Neural progenitor cell (in vitro differentiated cells): Measurements from ENCODE around the gene MASP2. TPM values are rescaled to one million over a fixed set of nuclear protein-coding genes. Genes with fewer than 3 reads are reported as not detected.

Experiments used
- DNase-seq: peaks from one replicate; pipeline ENCODE4 v3.0.0-alpha.2; 2016; ENCODE audit warnings: low spot score
- H2AFZ ChIP-seq: fragments of 200-600 bp; sonication (generic); replicated peaks from 2 replicates; pipeline ENCODE4 v1.6.1; 2016; ENCODE audit warnings: antibody characterized with exemption
- H3F3A ChIP-seq: fragments of 200-600 bp; sonication (generic); 2 replicates; pipeline ENCODE4 v1.6.1; 2016; ENCODE audit warnings: antibody characterized with exemption, low read depth
- H3K27ac ChIP-seq: fragments of 200-600 bp; sonication (generic); 2 replicates; pipeline ENCODE4 v1.5.1; 2016; ENCODE audit warnings: mild to moderate bottlenecking
- H3K27me3 ChIP-seq: fragments of 200-600 bp; sonication (generic); 2 replicates; pipeline ENCODE4 v1.6.1; 2016; ENCODE audit warnings: mild to moderate bottlenecking, moderate library complexity
- H3K36me3 ChIP-seq: fragments of 200-600 bp; sonication (generic); 2 replicates; pipeline ENCODE4 v1.5.1; 2016
- H3K4me1 ChIP-seq: fragments of 200-600 bp; sonication (generic); 2 replicates; pipeline ENCODE4 v1.6.1; 2016; ENCODE audit warnings: mixed run types
- H3K4me2 ChIP-seq: fragments of 200-600 bp; sonication (generic); 2 replicates; pipeline ENCODE4 v1.6.1; 2016
- H3K4me3 ChIP-seq: fragments of 200-600 bp; sonication (generic); 2 replicates; pipeline ENCODE4 v1.5.1; 2016
- H3K79me2 ChIP-seq: fragments of 200-600 bp; sonication (generic); 2 replicates; pipeline ENCODE4 v1.6.1; 2016; ENCODE audit warnings: low read depth
- H3K9ac ChIP-seq: fragments of 200-600 bp; sonication (generic); 2 replicates; pipeline ENCODE4 v1.6.1; 2016
- H3K9me3 ChIP-seq: fragments of 200-600 bp; sonication (generic); 2 replicates; pipeline ENCODE4 v1.5.1; 2016; ENCODE audit warnings: low read depth
- H4K20me1 ChIP-seq: fragments of 200-600 bp; sonication (generic); 2 replicates; pipeline ENCODE4 v1.6.1; 2016; ENCODE audit warnings: low read depth
- H3K27ac Mint-ChIP-seq: 3 replicates; pipeline ENCODE4 v1.8.0; 2021; ENCODE audit warnings: mixed read lengths
- H3K27me3 Mint-ChIP-seq: 2 replicates; pipeline ENCODE4 v1.8.0; 2022; ENCODE audit warnings: low read depth, mild to moderate bottlenecking, inconsistent platforms, moderate library complexity, mixed read lengths; ENCODE audit not compliant: insufficient read depth
- H3K36me3 Mint-ChIP-seq: 3 replicates; pipeline ENCODE4 v1.8.0; 2021; ENCODE audit warnings: mixed read lengths
- H3K4me1 Mint-ChIP-seq: 3 replicates; pipeline ENCODE4 v1.8.0; 2021; ENCODE audit warnings: mixed read lengths
- H3K4me3 Mint-ChIP-seq: 3 replicates; pipeline ENCODE4 v1.8.0; 2021; ENCODE audit warnings: mild to moderate bottlenecking, moderate library complexity, mixed read lengths
- H3K9me3 Mint-ChIP-seq: 3 replicates; pipeline ENCODE4 v1.8.0; 2020; ENCODE audit warnings: mixed read lengths
- EZH2 ChIP-seq: fragments of 200-600 bp; sonication (generic); IDR thresholded peaks from 2 replicates; pipeline ENCODE4 v1.6.1; 2017; ENCODE audit warnings: antibody characterized with exemption, mild to moderate bottlenecking, moderate library complexity
- EZH2phosphoT487 ChIP-seq: fragments of 200-600 bp; sonication (generic); IDR thresholded peaks from 2 replicates; pipeline ENCODE4 v1.6.1; 2017; ENCODE audit warnings: antibody characterized with exemption
- total RNA-seq: library from RNA; depleted of rRNA; stranded (reverse); fragments of >200 nt; gene quantifications from 2 replicates; pipeline ENCODE4 v1.2.3, GENCODE V29; 2015; ENCODE audit warnings: low replicate concordance
- TF ChIP-seq, protein P1 (sequence below): fragments of 200-600 bp; sonication (generic); IDR thresholded peaks from 2 replicates; pipeline ENCODE4 v1.5.1; 2017; ENCODE audit warnings: antibody characterized with exemption, mild to moderate bottlenecking

Gene MASP2
- total RNA-seq, 1 donor from 2014 or later: not detected

DNA sequence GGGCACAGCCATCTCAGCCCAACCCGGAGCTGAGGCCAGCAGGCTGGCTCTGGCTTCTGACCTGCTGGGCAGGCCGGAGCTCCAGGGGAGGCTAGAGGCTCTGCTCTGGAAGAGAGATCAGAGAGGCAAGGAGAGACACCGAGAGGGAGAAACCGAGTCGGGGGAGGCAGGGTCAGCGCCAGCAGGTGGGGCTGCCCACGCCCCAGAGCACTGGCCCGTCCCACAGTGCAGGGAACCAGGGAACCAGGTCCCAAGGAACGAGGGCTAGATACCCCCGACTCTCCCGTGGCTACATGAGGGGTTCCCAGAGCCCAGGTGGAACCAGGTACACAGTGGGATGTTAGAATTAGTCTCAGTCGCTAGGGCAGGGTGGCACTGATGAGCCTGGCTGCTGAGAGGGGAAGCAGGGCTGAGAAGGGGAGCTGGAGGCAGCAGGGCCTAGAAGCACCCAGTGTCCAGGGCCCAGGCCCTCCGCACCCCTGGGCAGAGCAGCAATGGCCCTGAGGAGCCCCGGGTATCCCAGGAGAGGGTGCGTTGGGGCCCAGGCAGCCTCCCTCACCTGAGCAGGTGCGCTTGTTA is 2.1 kb downstream of the MASP2 start:
- Mint-ChIP-seq H3K36me3 (no peaks in the 10 kb centered on the region), H3K4me1 (peaks cover 4% of the 10 kb centered on the region), H3K4me3 (peak overlapping the region; percentile 72), H3K27ac (no peak overlapping the region), H3K27me3 (peaks cover 2% of the 10 kb centered on the region), H3K9me3 (no peaks in the 10 kb centered on the region)
- Histone ChIP-seq H3K27me3 (no peaks in the 10 kb centered on the region), H3K27ac (no peak overlapping the region), H3K36me3 (no peaks in the 10 kb centered on the region), H3K4me3 (no peak overlapping the region), H3K4me2 (no peak overlapping the region), H2AFZ (no peak overlapping the region), H3K9me3 (no peaks in the 10 kb centered on the region), H3F3A (no peaks in the 10 kb centered on the region), H4K20me1 (no peaks in the 10 kb centered on the region), H3K4me1 (no peaks in the 10 kb centered on the region), H3K9ac (no peak overlapping the region), H3K79me2 (no peaks in the 10 kb centered on the region)
- DNase-seq: no peak
- TF ChIP-seq EZH2: no peak
- no peak for TF ChIP-seq EZH2phosphoT487
- TF ChIP-seq, protein P1, sequence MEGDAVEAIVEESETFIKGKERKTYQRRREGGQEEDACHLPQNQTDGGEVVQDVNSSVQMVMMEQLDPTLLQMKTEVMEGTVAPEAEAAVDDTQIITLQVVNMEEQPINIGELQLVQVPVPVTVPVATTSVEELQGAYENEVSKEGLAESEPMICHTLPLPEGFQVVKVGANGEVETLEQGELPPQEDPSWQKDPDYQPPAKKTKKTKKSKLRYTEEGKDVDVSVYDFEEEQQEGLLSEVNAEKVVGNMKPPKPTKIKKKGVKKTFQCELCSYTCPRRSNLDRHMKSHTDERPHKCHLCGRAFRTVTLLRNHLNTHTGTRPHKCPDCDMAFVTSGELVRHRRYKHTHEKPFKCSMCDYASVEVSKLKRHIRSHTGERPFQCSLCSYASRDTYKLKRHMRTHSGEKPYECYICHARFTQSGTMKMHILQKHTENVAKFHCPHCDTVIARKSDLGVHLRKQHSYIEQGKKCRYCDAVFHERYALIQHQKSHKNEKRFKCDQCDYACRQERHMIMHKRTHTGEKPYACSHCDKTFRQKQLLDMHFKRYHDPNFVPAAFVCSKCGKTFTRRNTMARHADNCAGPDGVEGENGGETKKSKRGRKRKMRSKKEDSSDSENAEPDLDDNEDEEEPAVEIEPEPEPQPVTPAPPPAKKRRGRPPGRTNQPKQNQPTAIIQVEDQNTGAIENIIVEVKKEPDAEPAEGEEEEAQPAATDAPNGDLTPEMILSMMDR: no peak

DNA sequence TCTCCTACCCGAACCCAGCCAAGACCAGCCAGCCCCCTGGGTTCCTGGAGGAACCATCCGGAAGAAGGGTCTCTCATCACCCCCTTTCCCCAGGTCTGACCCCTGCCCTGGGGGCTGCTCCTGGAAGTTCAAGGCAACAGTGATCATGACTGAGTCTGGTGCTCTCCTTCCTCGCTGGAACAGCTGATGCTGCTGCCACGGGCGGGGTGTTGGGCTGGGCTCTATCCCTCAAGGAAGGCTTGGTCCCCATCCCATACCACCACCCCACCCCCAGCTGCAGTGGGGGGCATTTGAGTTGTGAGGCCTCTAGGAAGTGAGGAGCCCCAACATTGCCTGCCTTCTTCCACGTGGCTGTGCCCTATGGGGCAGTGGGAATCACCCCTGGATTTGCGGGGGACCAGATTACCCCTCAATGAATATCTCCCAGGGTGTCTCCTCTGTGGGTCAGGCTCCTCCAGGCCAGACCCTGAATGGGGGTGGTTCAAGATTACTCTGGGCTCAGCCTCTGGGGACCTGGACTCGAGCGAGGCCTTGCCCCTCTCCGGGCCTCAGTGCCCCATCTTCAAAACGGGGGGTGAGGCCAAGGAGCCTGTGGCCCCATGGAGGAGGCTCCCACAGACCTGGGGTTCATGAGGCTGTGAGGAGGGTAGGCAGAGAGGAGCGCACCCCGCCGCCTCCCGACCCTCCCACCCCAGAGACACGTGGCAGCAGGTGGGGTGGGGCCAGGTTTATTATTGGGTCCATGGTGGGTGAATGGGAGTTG is 2.8 kb downstream of the MASP2 start:
- H3K79me2 ChIP-seq: no peaks in the 10 kb centered on the region
- no peak overlapping the region for H3K27ac ChIP-seq
- H3K4me2 ChIP-seq: no peak overlapping the region
- H3F3A ChIP-seq: no peaks in the 10 kb centered on the region
- no peaks in the 10 kb centered on the region for H3K4me1 ChIP-seq
- peak overlapping the region; percentile 72 for H3K4me3 Mint-ChIP-seq
- TF ChIP-seq, protein P1: no peak
- no peak for TF ChIP-seq EZH2phosphoT487
- no peak for TF ChIP-seq EZH2
- no peak overlapping the region for H2AFZ ChIP-seq
- H3K4me1 Mint-ChIP-seq: peaks cover 4% of the 10 kb centered on the region
- H3K27ac Mint-ChIP-seq: no peak overlapping the region
- H3K4me3 ChIP-seq: no peak overlapping the region
- no peaks in the 10 kb centered on the region for H3K9me3 Mint-ChIP-seq
- H3K9ac ChIP-seq: no peak overlapping the region
- H3K27me3 ChIP-seq: no peaks in the 10 kb centered on the region
- H4K20me1 ChIP-seq: no peaks in the 10 kb centered on the region
- H3K9me3 ChIP-seq: no peaks in the 10 kb centered on the region
- no peaks in the 10 kb centered on the region for H3K36me3 Mint-ChIP-seq
- peaks cover 2% of the 10 kb centered on the region for H3K27me3 Mint-ChIP-seq
- no peaks in the 10 kb centered on the region for H3K36me3 ChIP-seq
- DNase-seq: no peak

- TF ChIP-seq EZH2phosphoT487: no peak
- TF ChIP-seq, protein P1: no peak
- Histone ChIP-seq H3K36me3 (no peaks in the 10 kb centered on the region), H3F3A (no peaks in the 10 kb centered on the region), H3K4me1 (no peaks in the 10 kb centered on the region), H3K4me2 (no peak overlapping the region), H3K9me3 (no peaks in the 10 kb centered on the region), H3K27ac (no peak overlapping the region), H3K4me3 (no peak overlapping the region), H3K79me2 (no peaks in the 10 kb centered on the region), H3K27me3 (no peaks in the 10 kb centered on the region), H4K20me1 (no peaks in the 10 kb centered on the region), H2AFZ (no peak overlapping the region), H3K9ac (no peak overlapping the region)
- Mint-ChIP-seq H3K27me3 (peaks cover 2% of the 10 kb centered on the region), H3K4me1 (peaks cover 4% of the 10 kb centered on the region), H3K9me3 (no peaks in the 10 kb centered on the region), H3K27ac (no peak overlapping the region), H3K36me3 (no peaks in the 10 kb centered on the region), H3K4me3 (no peak overlapping the region)
- no peak for DNase-seq
Observed at GRCh38 chr1:11042995-11043874, 3.8 kb downstream of the MASP2 start.
